GM12878 (cell line): ENCODE data around the gene COA1. TPM values are rescaled to one million over a fixed set of nuclear protein-coding genes. Genes with fewer than 3 reads are reported as not detected.
A peak's percentile ranks its signal among the peaks of the same experiment; 100 is the strongest.

ENCODE experiments used
- ATAC-seq: fragments of 200-7000 bp; cut with Tn5 transposase; 3 replicates; pipeline ENCODE4 v1.9.1; 2020; ENCODE audit warnings: mild to moderate bottlenecking, moderate library complexity
- BruUV-seq: library from RNA; stranded (reverse); fragments of 400-500 nt; replicated peaks from 2 replicates; lab custom pipeline; 2021; lab: Mats Ljungman, UMichigan
- CTCF ChIA-PET: fragments of 300-600 bp; sonication (Branson Sonifier 250); formaldehyde crosslinking; extraction: SDS; loops from one replicate; lab custom pipeline; 2021; ENCODE audit warnings: inconsistent platforms; lab: Yijun Ruan, JAX
- POLR2A ChIA-PET: fragments of 350-600 bp; formaldehyde crosslinking; extraction: SDS; loops from one replicate; lab custom pipeline; 2021; ENCODE audit warnings: inconsistent platforms; lab: Charles Lee
- RAD21 ChIA-PET: fragments of 300-600 bp; sonication (Branson Sonifier 250); formaldehyde crosslinking; loops from one replicate; lab custom pipeline; 2023; ENCODE audit warnings: antibody characterized with exemption; ENCODE audit not compliant: unreplicated experiment; lab: Charles Lee
- SMC1A ChIA-PET: fragments of 300-600 bp; sonication (Branson Sonifier 250); formaldehyde crosslinking; loops from one replicate; lab custom pipeline; 2023; ENCODE audit not compliant: unreplicated experiment, uncharacterized antibody; lab: Charles Lee
- DNase-seq: peaks from one replicate; pipeline ENCODE4 v3.0.0-alpha.2; 2011; ENCODE audit warnings: low read depth, low spot score
- FAIRE-seq: peaks from 3 replicates; lab custom pipeline; 2011; peaks lifted over from hg19 to GRCh38; lab: Jason Lieb, UNC
- H2AFZ ChIP-seq: 2 replicates; pipeline ENCODE4 v1.6.0; 2011; ENCODE audit warnings: low read depth, low read length, control low read depth; ENCODE audit not compliant: control insufficient read depth
- H3K27ac ChIP-seq: 2 replicates; pipeline ENCODE4 v1.5.1; 2011; ENCODE audit warnings: control low read depth; ENCODE audit not compliant: control insufficient read depth, insufficient read depth
- H3K27me3 ChIP-seq, 2 experiments: replicated peaks in 1 of 2; 2 replicates each; pipeline versions ENCODE4 v1.6.0 to v1.6.1; 2011; ENCODE audit warnings: low read length in 1 of 2; ENCODE audit not compliant: control insufficient read depth in 2 of 2, insufficient read depth in 2 of 2
- H3K36me3 ChIP-seq, 2 experiments: 2 replicates each; pipeline ENCODE4 v1.5.1; 2011; ENCODE audit warnings: low read length in 1 of 2; ENCODE audit not compliant: control insufficient read depth in 2 of 2, insufficient read depth in 2 of 2
- H3K4me1 ChIP-seq: 2 replicates; pipeline ENCODE4 v1.6.1; 2011; ENCODE audit warnings: mild to moderate bottlenecking, low read length, moderate library complexity, mixed read lengths; ENCODE audit not compliant: control insufficient read depth, insufficient read depth
- H3K4me2 ChIP-seq: 2 replicates; pipeline ENCODE4 v1.6.0; 2011; ENCODE audit warnings: control low read depth; ENCODE audit not compliant: control insufficient read depth, insufficient read depth
- H3K4me3 ChIP-seq: fragments of 200-600 bp; sonication (generic); 2 replicates; pipeline ENCODE4 v1.5.1; 2016
- H3K79me2 ChIP-seq: 2 replicates; pipeline ENCODE4 v1.6.0; 2011; ENCODE audit warnings: low read length; ENCODE audit not compliant: control insufficient read depth, insufficient read depth
- H3K9ac ChIP-seq: 2 replicates; pipeline ENCODE4 v1.8.0; 2011; ENCODE audit warnings: low read length, control low read depth, mixed read lengths; ENCODE audit not compliant: control insufficient read depth, insufficient read depth
- H3K9me3 ChIP-seq: replicated peaks from 3 replicates; pipeline ENCODE4 v1.5.1; 2011; ENCODE audit warnings: mild to moderate bottlenecking, low read length; ENCODE audit not compliant: control insufficient read depth, insufficient read depth
- H4K20me1 ChIP-seq: 2 replicates; pipeline ENCODE4 v1.6.0; 2011; ENCODE audit not compliant: control insufficient read depth, insufficient read depth
- KLF5 ChIP-seq: fragments of 450-650 bp; IDR thresholded peaks from 2 replicates; pipeline ENCODE4 v1.6.1; 2014; ENCODE audit warnings: mild to moderate bottlenecking; ENCODE audit not compliant: partially characterized antibody
- ZBTB11 ChIP-seq: fragments of 450-650 bp; formaldehyde crosslinking; IDR thresholded peaks from 2 replicates; pipeline ENCODE4 v1.5.0; 2022; ENCODE audit warnings: mild to moderate bottlenecking, missing genetic modification characterization
- ZNF217 ChIP-seq: fragments of 450-650 bp; IDR thresholded peaks from 2 replicates; pipeline ENCODE4 v1.6.1; 2017; ENCODE audit warnings: antibody characterized with exemption, mild to moderate bottlenecking
- WGBS: methylation state at CpG from one replicate; pipeline ENCODE4 v1.1.6; 2016; ENCODE audit warnings: low lambda C conversion rate; ENCODE audit not compliant: insufficient replicate concordance, insufficient coverage; ENCODE audit errors: missing lambda C conversion rate; 5-methylcytosine and 5-hydroxymethylcytosine counted together
- in situ Hi-C: fragments of 300-500 bp; cut with MboI; formaldehyde crosslinking; loops from 9 replicates; pipeline ENCODE4 v1.14.3; 2018; ENCODE audit warnings: mixed read lengths
- intact Hi-C: fragments of 100-400 bp; cut with micrococcal nuclease; formaldehyde crosslinking; loops from one replicate; pipeline ENCODE4 v1.14.2; 2022; ENCODE audit not compliant: unreplicated experiment
- polyA plus RNA-seq, 11 experiments: library from polyadenylated mRNA; depleted of rRNA in 4 of 11; unstranded in 6 of 11; stranded (reverse) in 5 of 11; fragments of >200 nt; fragmentation: Nextera tagmentation in 4 of 11; fragmentation: Illumina TruSeq in 1 of 11; extraction: Ambion mirVana in 4 of 11; extraction: Trizol in 1 of 11; gene quantifications; 1 replicate in 1 of 11; 2 replicates in 10 of 11; pipeline versions ENCODE4 v1.2.1 to v1.2.3, GENCODE V29; 2011 to 2016; ENCODE audit warnings: inconsistent platforms in 2 of 11, missing spikeins in 2 of 11, low read depth in 1 of 11
- total RNA-seq, 4 experiments: library from RNA; depleted of rRNA in 3 of 4; stranded (reverse); fragments of >200 nt in 3 of 4; fragmentation: Illumina TruSeq in 1 of 4; extraction: Trizol in 1 of 4; gene quantifications; 2 replicates each; pipeline versions ENCODE4 v1.2.1 to v1.2.3, GENCODE V29; 2013 to 2021

COA1 gene
- total and polyA plus RNA-seq, 10 of the 15 experiments (the other 5 are each of a cell fraction or from before 2014, with no cell fraction given), result 83.1 to 258 (median 111) TPM

- no TSS peak for BruUV-seq
- H4K20me1 ChIP-seq, result no peaks in the 10 kb centered on the region
- ChIA-PET POLR2A (no interaction called here), SMC1A (interaction anchor here (1.0 to 10.6 kb wide), 3 partner anchors 108 to 139 kb away, joined by 3 to 93 read pairs (median 23); no protein-coding TSS in a partner anchor), RAD21 (interaction anchor here (0.6 to 5.2 kb wide), 4 partner anchors 35 to 145 kb away, joined by 3 to 47 read pairs (median 4); partner anchors contain the start of gene STK17A), CTCF (interaction anchor here (1.5 to 1.6 kb wide), 3 partner anchors 58 to 144 kb away, joined by 3 to 6 read pairs (median 5); partner anchors contain the start of gene STK17A)
- 92% methylated on average over 5 of the region's 5 CpGs for WGBS
- TF ChIP-seq ZBTB11 (CRISPR knock-in tag) (no peak), ZNF217 (0 out of 2 replicates have a peak, but pooled peaks have one; percentile 75), KLF5 (peak; percentile 30)
- ATAC-seq (no peak), DNase-seq (no peak), FAIRE-seq (no peak)
- H3K4me2 ChIP-seq, result peak overlapping the region; percentile 28
- H3K79me2 ChIP-seq, result peaks cover 77% of the 10 kb centered on the region
- H2AFZ ChIP-seq, result no peak overlapping the region
- no peak overlapping the region for H3K27ac ChIP-seq
- intact Hi-C loops (loop anchor here (5.0 to 10.0 kb wide), 3 partner anchors 35 to 792 kb away; partner anchors contain the start of genes MRPL32 and PSMA2), in situ Hi-C loops (loop anchor here (10.0 kb wide), 1 partner anchor 792 kb away; the partner anchor contains the start of genes MRPL32 and PSMA2)
- no peaks in the 10 kb centered on the region; a peak in 1 of 4 replicates for H3K36me3 ChIP-seq
- peak overlapping the region; percentile 50 for H3K4me3 ChIP-seq
- H3K9ac ChIP-seq, result no peak overlapping the region
- no peaks in the 10 kb centered on the region for H3K27me3 ChIP-seq
- H3K4me1 ChIP-seq, result peaks cover 10% of the 10 kb centered on the region; the same call in 1 of the 2 replicates
- H3K9me3 ChIP-seq, result peaks cover 2% of the 10 kb centered on the region; the same call in 2 of the 3 replicates
Observed at GRCh38 chr7:43727003-43727402, 2.3 kb downstream of the COA1 start.
